ENCODE results near the gene LSS.
"Not testable (repeated sequence)": the region's sequence is repeated elsewhere in the genome, so short reads cannot be mapped to it uniquely, and the experiment has no call there.

LSS gene

GRCh38 chr21:46208761-46209721 is 19.5 kb downstream of the LSS start:
- intact Hi-C loops (cut with DNase I) = no loop called here
- peak in 4 of 10 donors; percentile 5 to 78 (median 66) for DNase-seq

- DNase-seq = peak in 3 of 10 donors; percentile 30 to 61 (median 41)
- intact Hi-C loops (cut with DNase I) = no loop called here
Observed at GRCh38 chr21:46207920-46208591, 20.5 kb downstream of the LSS start.

- peak in 5 of 10 donors; percentile 2 to 69 (median 59) for DNase-seq
- intact Hi-C loops (cut with DNase I) = no loop called here
Observed at GRCh38 chr21:46207006-46207919, 21.3 kb downstream of the LSS start.

GRCh38 chr21:46206163-46207005 is 22.2 kb downstream of the LSS start:
- intact Hi-C loops (cut with DNase I) = no loop called here
- DNase-seq = peak in 5 of 10 donors; percentile 1 to 84 (median 63)

- DNase-seq = peak in 4 of 10 donors; percentile 23 to 77 (median 63)
- intact Hi-C loops (cut with DNase I) = no loop called here
Observed at GRCh38 chr21:46205766-46206162, 22.8 kb downstream of the LSS start.

- intact Hi-C loops (cut with DNase I) = no loop called here
- DNase-seq = peak in 4 of 10 donors; percentile 9 to 76 (median 52)
Observed at GRCh38 chr21:46205166-46205565, 23.4 kb downstream of the LSS start.

- intact Hi-C loops (cut with DNase I) = no loop called here
- DNase-seq = peak in 5 of 10 donors; percentile 2 to 70 (median 41)
Observed at GRCh38 chr21:46203203-46203600, 25.4 kb downstream of the LSS start.

GRCh38 chr21:46202592-46203202 is 25.9 kb downstream of the LSS start:
- intact Hi-C loops (cut with DNase I) = no loop called here
- peak in 5 of 10 donors; percentile 4 to 59 (median 44) for DNase-seq

- intact Hi-C loops (cut with DNase I); DNase-seq: not testable (repeated sequence)
Observed at GRCh38 chr21:46200877-46201803, 27.4 kb downstream of the LSS start.

GRCh38 chr21:46199436-46200373 is 28.9 kb downstream of the LSS start:
- intact Hi-C loops (cut with DNase I) = no loop called here
- peak in 1 of 10 donors; percentile 41 for DNase-seq

GRCh38 chr21:46196733-46197132 is 31.8 kb downstream of the LSS start:
- peak in 4 of 10 donors; percentile 19 to 78 (median 39) for DNase-seq
- intact Hi-C loops (cut with DNase I) = no loop called here

GRCh38 chr21:46195595-46196195 is 32.9 kb downstream of the LSS start:
- intact Hi-C loops (cut with DNase I) = no loop called here

GRCh38 chr21:46194374-46195334 is 33.9 kb downstream of the LSS start:
- intact Hi-C loops (cut with DNase I) = no loop called here
- peak in 3 of 10 donors; percentile 8 to 75 (median 54) for DNase-seq

More at GRCh38 chr21:46195595-46196195, 32.9 kb downstream of the LSS start:
- peak in 4 of 10 donors; percentile 7 to 52 (median 36) for DNase-seq

- peak in 1 of 10 donors; percentile 18 for DNase-seq
- intact Hi-C loops (cut with DNase I) = no loop called here
Observed at GRCh38 chr21:46193829-46194373, 34.7 kb downstream of the LSS start.

Measured in posterior cingulate gyrus (tissue), 11 donors.